ENCODE data around the gene AAMP.

GRCh38 chr2:218271865-218272530, 2.1 kb upstream of the AAMP start:
- TF ChIP-seq CTCF (IDR thresholded peaks at IDR 0.05; ENCODE audit: borderline replicate concordance, extremely low read depth, low read length, poor library complexity, severe bottlenecking) = no peak
- TF ChIP-seq EZH2 (IDR thresholded peaks at IDR 0.05; ENCODE audit: borderline replicate concordance, low read depth, low read length, severe bottlenecking) = no peak

Measured in DND-41 (cell line).